NCI-H446 treated with DMSO at 0.1 percent for 48 hours (cell line): Measurements from ENCODE around the gene GPR158.

ENCODE experiments used
- DNase-seq: peaks from one replicate; lab custom pipeline; 2025; lab: John Stamatoyannopoulos, UW

GPR158 gene

GRCh38 chr10:25501912-25502311 is 327.1 kb downstream of the GPR158 start:
- DNase-seq: no peak

GRCh38 chr10:25502453-25502852 is 327.7 kb downstream of the GPR158 start:
- no peak for DNase-seq

- no peak for DNase-seq
Measured at GRCh38 chr10:25504306-25504705, 329.5 kb downstream of the GPR158 start.

GRCh38 chr10:25504838-25505237 is 330.0 kb downstream of the GPR158 start:
- no peak for DNase-seq

GRCh38 chr10:25505466-25505865 is 330.7 kb downstream of the GPR158 start:
- no peak for DNase-seq

GRCh38 chr10:25506821-25507335 is 332.1 kb downstream of the GPR158 start:
- DNase-seq: no peak

GRCh38 chr10:25508112-25508815 is 333.5 kb downstream of the GPR158 start:
- no peak for DNase-seq

- no peak for DNase-seq
Measured at GRCh38 chr10:25509151-25509550, 334.4 kb downstream of the GPR158 start.

- no peak for DNase-seq
Measured at GRCh38 chr10:25522294-25522693, 347.5 kb downstream of the GPR158 start.

- DNase-seq: no peak
Measured at GRCh38 chr10:25522946-25523608, 348.3 kb downstream of the GPR158 start.

GRCh38 chr10:25530306-25530705 is 355.5 kb downstream of the GPR158 start:
- no peak for DNase-seq

- no peak for DNase-seq
Measured at GRCh38 chr10:25531457-25532061, 356.8 kb downstream of the GPR158 start.

GRCh38 chr10:25532213-25532612 is 357.4 kb downstream of the GPR158 start:
- DNase-seq: no peak

GRCh38 chr10:25536027-25536426 is 361.2 kb downstream of the GPR158 start:
- DNase-seq: no peak

GRCh38 chr10:25547382-25547781 is 372.6 kb downstream of the GPR158 start:
- DNase-seq: no peak

GRCh38 chr10:25552283-25552919 is 377.6 kb downstream of the GPR158 start:
- DNase-seq: no peak

- DNase-seq: no peak
Measured at GRCh38 chr10:25555865-25556264, 381.1 kb downstream of the GPR158 start.

GRCh38 chr10:25556457-25556856 is 381.7 kb downstream of the GPR158 start:
- DNase-seq: no peak

- no peak for DNase-seq
Measured at GRCh38 chr10:25557136-25557535, 382.3 kb downstream of the GPR158 start.

- no peak for DNase-seq
Measured at GRCh38 chr10:25561758-25562157, 387.0 kb downstream of the GPR158 start.

GRCh38 chr10:25562547-25562946 is 387.7 kb downstream of the GPR158 start:
- DNase-seq: no peak

- no peak for DNase-seq
Measured at GRCh38 chr10:25564351-25564750, 389.6 kb downstream of the GPR158 start.

GRCh38 chr10:25565570-25565969 is 390.8 kb downstream of the GPR158 start:
- DNase-seq: no peak
